ENCODE results near the gene RAB17.

DNA sequence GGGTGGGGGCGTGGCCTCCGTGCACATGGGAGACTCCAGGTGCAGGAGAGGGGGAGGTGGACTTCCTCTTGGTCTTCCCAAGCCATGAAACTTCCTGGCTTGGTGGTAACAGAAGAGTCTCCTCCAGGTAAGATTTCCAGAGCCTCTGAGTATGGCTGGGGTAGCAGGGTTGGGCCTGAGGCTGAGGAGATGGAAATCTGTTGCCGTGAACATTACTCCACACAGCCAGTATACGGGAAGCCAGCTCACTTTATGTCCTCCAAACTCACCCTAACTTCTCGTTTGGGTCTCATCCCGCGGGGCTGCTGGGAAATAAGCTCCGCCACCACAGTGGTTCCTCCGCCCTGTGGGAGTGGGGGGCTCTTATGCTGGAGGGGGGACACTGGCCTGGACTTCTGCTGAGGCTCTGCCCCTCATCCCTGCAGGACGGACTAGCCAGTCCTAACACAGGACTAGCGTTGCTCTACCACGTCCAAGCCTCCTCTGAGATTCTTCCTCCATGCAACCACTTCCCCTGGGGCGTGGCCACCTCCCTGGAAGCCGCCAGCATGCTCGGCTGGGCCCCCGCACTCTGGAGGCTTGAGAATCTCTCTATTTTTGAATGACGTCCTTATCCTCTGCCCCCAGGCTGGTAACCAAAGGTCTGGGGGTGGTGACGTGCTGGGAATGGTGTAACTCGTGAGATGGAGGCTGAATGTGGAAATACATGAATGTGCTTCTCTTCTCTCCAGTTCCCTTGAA is 777 bp upstream of the RAB17 start:
- TF ChIP-seq, protein P1, sequence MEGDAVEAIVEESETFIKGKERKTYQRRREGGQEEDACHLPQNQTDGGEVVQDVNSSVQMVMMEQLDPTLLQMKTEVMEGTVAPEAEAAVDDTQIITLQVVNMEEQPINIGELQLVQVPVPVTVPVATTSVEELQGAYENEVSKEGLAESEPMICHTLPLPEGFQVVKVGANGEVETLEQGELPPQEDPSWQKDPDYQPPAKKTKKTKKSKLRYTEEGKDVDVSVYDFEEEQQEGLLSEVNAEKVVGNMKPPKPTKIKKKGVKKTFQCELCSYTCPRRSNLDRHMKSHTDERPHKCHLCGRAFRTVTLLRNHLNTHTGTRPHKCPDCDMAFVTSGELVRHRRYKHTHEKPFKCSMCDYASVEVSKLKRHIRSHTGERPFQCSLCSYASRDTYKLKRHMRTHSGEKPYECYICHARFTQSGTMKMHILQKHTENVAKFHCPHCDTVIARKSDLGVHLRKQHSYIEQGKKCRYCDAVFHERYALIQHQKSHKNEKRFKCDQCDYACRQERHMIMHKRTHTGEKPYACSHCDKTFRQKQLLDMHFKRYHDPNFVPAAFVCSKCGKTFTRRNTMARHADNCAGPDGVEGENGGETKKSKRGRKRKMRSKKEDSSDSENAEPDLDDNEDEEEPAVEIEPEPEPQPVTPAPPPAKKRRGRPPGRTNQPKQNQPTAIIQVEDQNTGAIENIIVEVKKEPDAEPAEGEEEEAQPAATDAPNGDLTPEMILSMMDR (conservative IDR thresholded peaks at IDR 0.05; ENCODE audit: low read depth, low read length), result no peak
- no peak for TF ChIP-seq POLR2A (IDR thresholded peaks at IDR 0.05; ENCODE audit: low read depth, low read length)
- TF ChIP-seq CEBPB (IDR thresholded peaks at IDR 0.05; ENCODE audit: low read depth, low read length), result no peak
- TF ChIP-seq RFX5 (IDR thresholded peaks at IDR 0.05; ENCODE audit: low read depth, low read length), result no peak
- no peak for TF ChIP-seq MAZ (IDR thresholded peaks at IDR 0.05; ENCODE audit: borderline replicate concordance, low read depth, low read length)
- no peak for TF ChIP-seq FOS (IDR thresholded peaks at IDR 0.05; ENCODE audit: low read depth, low read length)
- TF ChIP-seq RAD21 (IDR thresholded peaks at IDR 0.05; ENCODE audit: low read length), result no peak
- TF ChIP-seq NFE2L2 (IDR thresholded peaks at IDR 0.05; ENCODE audit: low read depth, low read length), result no peak
- no peak for TF ChIP-seq MXI1 (IDR thresholded peaks at IDR 0.05; ENCODE audit: borderline replicate concordance, low read depth, low read length)
- no peak for TF ChIP-seq MAFK (IDR thresholded peaks at IDR 0.05; ENCODE audit: low read depth, low read length)
- TF ChIP-seq, protein P2, sequence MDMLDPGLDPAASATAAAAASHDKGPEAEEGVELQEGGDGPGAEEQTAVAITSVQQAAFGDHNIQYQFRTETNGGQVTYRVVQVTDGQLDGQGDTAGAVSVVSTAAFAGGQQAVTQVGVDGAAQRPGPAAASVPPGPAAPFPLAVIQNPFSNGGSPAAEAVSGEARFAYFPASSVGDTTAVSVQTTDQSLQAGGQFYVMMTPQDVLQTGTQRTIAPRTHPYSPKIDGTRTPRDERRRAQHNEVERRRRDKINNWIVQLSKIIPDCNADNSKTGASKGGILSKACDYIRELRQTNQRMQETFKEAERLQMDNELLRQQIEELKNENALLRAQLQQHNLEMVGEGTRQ (IDR thresholded peaks at IDR 0.05; ENCODE audit: low read depth, low read length), result no peak
- TF ChIP-seq, protein P3, sequence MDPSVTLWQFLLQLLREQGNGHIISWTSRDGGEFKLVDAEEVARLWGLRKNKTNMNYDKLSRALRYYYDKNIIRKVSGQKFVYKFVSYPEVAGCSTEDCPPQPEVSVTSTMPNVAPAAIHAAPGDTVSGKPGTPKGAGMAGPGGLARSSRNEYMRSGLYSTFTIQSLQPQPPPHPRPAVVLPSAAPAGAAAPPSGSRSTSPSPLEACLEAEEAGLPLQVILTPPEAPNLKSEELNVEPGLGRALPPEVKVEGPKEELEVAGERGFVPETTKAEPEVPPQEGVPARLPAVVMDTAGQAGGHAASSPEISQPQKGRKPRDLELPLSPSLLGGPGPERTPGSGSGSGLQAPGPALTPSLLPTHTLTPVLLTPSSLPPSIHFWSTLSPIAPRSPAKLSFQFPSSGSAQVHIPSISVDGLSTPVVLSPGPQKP (IDR thresholded peaks at IDR 0.05; ENCODE audit: borderline replicate concordance, low read depth, low read length), result no peak

Data from IMR-90 (cell line).